ENCODE results near the gene RUNX2.

The RUNX2 gene

DNA sequence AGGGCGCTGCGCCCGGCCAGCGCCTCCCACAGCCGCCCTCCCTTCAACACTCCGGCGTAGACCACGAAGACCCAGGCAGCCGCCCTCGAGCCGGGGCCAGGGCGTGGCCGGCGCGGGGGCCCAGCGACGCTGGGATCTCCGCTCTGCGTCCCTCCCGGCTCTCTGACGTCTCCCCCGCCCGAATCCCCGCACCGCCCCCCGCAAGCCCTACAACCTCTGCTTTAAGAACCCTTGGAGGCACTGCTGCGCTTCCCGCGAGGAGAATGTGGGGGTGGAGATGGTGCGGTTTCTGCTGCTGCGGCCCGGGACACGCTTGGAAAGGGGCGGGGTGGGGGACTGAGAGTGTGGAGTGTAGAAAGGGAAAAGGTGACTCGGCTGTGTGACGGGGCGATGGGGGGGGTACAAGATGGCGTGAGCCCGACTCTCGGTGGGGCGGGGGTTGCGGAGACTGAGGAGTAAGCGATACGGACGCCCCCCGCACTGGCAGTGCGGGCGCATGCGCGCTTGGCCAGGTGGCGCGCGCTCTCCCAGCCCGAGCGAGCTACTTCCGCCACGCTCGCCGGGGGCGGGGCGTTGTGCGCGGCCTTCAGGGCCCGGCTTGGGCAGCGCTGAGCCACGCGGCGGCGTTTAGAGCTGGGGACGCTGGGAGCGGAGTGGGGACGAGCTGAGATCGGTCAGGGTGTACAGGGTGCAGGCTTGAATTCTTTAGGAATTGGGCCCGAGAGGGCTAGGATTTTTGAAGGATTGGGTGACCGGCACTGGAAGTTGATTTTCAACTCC lies 49.6 kb downstream of the RUNX2 start, which contains the start of gene SUPT3H (continued):
- TF ChIP-seq ZNF791 (tag by site-specific recombination; IDR thresholded peaks at IDR 0.05): no peak
- TF ChIP-seq ZNF623 (tag by site-specific recombination; IDR thresholded peaks at IDR 0.05): no peak
- TF ChIP-seq, protein P1, sequence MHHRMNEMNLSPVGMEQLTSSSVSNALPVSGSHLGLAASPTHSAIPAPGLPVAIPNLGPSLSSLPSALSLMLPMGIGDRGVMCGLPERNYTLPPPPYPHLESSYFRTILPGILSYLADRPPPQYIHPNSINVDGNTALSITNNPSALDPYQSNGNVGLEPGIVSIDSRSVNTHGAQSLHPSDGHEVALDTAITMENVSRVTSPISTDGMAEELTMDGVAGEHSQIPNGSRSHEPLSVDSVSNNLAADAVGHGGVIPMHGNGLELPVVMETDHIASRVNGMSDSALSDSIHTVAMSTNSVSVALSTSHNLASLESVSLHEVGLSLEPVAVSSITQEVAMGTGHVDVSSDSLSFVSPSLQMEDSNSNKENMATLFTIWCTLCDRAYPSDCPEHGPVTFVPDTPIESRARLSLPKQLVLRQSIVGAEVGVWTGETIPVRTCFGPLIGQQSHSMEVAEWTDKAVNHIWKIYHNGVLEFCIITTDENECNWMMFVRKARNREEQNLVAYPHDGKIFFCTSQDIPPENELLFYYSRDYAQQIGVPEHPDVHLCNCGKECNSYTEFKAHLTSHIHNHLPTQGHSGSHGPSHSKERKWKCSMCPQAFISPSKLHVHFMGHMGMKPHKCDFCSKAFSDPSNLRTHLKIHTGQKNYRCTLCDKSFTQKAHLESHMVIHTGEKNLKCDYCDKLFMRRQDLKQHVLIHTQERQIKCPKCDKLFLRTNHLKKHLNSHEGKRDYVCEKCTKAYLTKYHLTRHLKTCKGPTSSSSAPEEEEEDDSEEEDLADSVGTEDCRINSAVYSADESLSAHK (tag by site-specific recombination; IDR thresholded peaks at IDR 0.05): peak; percentile 52; the same call in 1 of the 2 replicates
- TF ChIP-seq ZNF701 (tag by site-specific recombination; IDR thresholded peaks at IDR 0.05): no peak
- peak; percentile 92 for TF ChIP-seq ZBTB17 (tag by site-specific recombination; IDR thresholded peaks at IDR 0.05)
- no peak for TF ChIP-seq ZNF311 (tag by site-specific recombination; IDR thresholded peaks at IDR 0.05; ENCODE audit: borderline replicate concordance)
- TF ChIP-seq ZFP37 (tag by site-specific recombination; IDR thresholded peaks at IDR 0.05): 0 out of 2 replicates have a peak, but pooled peaks have one; percentile 75
- TF ChIP-seq ZBTB8A (tag by site-specific recombination; IDR thresholded peaks at IDR 0.05): peak; percentile 99
- TF ChIP-seq, protein P2, sequence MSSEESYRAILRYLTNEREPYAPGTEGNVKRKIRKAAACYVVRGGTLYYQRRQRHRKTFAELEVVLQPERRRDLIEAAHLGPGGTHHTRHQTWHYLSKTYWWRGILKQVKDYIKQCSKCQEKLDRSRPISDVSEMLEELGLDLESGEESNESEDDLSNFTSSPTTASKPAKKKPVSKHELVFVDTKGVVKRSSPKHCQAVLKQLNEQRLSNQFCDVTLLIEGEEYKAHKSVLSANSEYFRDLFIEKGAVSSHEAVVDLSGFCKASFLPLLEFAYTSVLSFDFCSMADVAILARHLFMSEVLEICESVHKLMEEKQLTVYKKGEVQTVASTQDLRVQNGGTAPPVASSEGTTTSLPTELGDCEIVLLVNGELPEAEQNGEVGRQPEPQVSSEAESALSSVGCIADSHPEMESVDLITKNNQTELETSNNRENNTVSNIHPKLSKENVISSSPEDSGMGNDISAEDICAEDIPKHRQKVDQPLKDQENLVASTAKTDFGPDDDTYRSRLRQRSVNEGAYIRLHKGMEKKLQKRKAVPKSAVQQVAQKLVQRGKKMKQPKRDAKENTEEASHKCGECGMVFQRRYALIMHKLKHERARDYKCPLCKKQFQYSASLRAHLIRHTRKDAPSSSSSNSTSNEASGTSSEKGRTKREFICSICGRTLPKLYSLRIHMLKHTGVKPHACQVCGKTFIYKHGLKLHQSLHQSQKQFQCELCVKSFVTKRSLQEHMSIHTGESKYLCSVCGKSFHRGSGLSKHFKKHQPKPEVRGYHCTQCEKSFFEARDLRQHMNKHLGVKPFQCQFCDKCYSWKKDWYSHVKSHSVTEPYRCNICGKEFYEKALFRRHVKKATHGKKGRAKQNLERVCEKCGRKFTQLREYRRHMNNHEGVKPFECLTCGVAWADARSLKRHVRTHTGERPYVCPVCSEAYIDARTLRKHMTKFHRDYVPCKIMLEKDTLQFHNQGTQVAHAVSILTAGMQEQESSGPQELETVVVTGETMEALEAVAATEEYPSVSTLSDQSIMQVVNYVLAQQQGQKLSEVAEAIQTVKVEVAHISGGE (tag by site-specific recombination; conservative IDR thresholded peaks at IDR 0.05; ENCODE audit: low read depth): peak; percentile 93
- TF ChIP-seq ZNF133 (tag by site-specific recombination; IDR thresholded peaks at IDR 0.05): no peak
- TF ChIP-seq, protein P3, sequence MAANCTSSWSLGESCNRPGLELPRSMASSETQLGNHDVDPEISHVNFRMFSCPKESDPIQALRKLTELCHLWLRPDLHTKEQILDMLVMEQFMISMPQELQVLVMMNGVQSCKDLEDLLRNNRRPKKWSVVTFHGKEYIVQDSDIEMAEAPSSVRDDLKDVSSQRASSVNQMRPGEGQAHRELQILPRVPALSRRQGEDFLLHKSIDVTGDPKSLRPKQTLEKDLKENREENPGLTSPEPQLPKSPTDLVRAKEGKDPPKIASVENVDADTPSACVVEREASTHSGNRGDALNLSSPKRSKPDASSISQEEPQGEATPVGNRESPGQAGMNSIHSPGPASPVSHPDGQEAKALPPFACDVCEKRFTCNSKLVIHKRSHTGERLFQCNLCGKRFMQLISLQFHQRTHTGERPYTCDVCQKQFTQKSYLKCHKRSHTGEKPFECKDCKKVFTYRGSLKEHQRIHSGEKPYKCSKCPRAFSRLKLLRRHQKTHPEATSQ (tag by site-specific recombination; IDR thresholded peaks at IDR 0.05): no peak
- TF ChIP-seq ZNF768 (tag by site-specific recombination; IDR thresholded peaks at IDR 0.05): peak; percentile 47; the same call in 1 of the 2 replicates
- 0 out of 2 replicates have a peak, but pooled peaks have one; percentile 39 for TF ChIP-seq ZNF324 (tag by site-specific recombination; IDR thresholded peaks at IDR 0.05)
- TF ChIP-seq, protein P4, sequence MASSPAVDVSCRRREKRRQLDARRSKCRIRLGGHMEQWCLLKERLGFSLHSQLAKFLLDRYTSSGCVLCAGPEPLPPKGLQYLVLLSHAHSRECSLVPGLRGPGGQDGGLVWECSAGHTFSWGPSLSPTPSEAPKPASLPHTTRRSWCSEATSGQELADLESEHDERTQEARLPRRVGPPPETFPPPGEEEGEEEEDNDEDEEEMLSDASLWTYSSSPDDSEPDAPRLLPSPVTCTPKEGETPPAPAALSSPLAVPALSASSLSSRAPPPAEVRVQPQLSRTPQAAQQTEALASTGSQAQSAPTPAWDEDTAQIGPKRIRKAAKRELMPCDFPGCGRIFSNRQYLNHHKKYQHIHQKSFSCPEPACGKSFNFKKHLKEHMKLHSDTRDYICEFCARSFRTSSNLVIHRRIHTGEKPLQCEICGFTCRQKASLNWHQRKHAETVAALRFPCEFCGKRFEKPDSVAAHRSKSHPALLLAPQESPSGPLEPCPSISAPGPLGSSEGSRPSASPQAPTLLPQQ (tag by site-specific recombination; IDR thresholded peaks at IDR 0.05): peak; percentile 71
- no peak for TF ChIP-seq ZNF266 (tag by site-specific recombination; IDR thresholded peaks at IDR 0.05; ENCODE audit: low read depth)
- no peak for TF ChIP-seq ZNF510 (tag by site-specific recombination; IDR thresholded peaks at IDR 0.05; ENCODE audit: insufficient replicate concordance)
- TF ChIP-seq, protein P5, sequence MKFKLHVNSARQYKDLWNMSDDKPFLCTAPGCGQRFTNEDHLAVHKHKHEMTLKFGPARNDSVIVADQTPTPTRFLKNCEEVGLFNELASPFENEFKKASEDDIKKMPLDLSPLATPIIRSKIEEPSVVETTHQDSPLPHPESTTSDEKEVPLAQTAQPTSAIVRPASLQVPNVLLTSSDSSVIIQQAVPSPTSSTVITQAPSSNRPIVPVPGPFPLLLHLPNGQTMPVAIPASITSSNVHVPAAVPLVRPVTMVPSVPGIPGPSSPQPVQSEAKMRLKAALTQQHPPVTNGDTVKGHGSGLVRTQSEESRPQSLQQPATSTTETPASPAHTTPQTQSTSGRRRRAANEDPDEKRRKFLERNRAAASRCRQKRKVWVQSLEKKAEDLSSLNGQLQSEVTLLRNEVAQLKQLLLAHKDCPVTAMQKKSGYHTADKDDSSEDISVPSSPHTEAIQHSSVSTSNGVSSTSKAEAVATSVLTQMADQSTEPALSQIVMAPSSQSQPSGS (tag by site-specific recombination; IDR thresholded peaks at IDR 0.05; ENCODE audit: low read depth): no peak
- TF ChIP-seq REPIN1 (tag by site-specific recombination; IDR thresholded peaks at IDR 0.05; ENCODE audit: low read depth): no peak
- TF ChIP-seq, protein P6, sequence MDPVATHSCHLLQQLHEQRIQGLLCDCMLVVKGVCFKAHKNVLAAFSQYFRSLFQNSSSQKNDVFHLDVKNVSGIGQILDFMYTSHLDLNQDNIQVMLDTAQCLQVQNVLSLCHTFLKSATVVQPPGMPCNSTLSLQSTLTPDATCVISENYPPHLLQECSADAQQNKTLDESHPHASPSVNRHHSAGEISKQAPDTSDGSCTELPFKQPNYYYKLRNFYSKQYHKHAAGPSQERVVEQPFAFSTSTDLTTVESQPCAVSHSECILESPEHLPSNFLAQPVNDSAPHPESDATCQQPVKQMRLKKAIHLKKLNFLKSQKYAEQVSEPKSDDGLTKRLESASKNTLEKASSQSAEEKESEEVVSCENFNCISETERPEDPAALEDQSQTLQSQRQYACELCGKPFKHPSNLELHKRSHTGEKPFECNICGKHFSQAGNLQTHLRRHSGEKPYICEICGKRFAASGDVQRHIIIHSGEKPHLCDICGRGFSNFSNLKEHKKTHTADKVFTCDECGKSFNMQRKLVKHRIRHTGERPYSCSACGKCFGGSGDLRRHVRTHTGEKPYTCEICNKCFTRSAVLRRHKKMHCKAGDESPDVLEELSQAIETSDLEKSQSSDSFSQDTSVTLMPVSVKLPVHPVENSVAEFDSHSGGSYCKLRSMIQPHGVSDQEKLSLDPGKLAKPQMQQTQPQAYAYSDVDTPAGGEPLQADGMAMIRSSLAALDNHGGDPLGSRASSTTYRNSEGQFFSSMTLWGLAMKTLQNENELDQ (tag by site-specific recombination; IDR thresholded peaks at IDR 0.05; ENCODE audit: low read depth): no peak
- TF ChIP-seq, protein P7, sequence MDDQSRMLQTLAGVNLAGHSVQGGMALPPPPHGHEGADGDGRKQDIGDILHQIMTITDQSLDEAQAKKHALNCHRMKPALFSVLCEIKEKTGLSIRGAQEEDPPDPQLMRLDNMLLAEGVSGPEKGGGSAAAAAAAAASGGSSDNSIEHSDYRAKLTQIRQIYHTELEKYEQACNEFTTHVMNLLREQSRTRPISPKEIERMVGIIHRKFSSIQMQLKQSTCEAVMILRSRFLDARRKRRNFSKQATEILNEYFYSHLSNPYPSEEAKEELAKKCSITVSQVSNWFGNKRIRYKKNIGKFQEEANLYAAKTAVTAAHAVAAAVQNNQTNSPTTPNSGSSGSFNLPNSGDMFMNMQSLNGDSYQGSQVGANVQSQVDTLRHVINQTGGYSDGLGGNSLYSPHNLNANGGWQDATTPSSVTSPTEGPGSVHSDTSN (CRISPR knock-in tag; IDR thresholded peaks at IDR 0.05): 0 out of 2 replicates have a peak, but pooled peaks have one; percentile 16
- TF ChIP-seq, protein P8, sequence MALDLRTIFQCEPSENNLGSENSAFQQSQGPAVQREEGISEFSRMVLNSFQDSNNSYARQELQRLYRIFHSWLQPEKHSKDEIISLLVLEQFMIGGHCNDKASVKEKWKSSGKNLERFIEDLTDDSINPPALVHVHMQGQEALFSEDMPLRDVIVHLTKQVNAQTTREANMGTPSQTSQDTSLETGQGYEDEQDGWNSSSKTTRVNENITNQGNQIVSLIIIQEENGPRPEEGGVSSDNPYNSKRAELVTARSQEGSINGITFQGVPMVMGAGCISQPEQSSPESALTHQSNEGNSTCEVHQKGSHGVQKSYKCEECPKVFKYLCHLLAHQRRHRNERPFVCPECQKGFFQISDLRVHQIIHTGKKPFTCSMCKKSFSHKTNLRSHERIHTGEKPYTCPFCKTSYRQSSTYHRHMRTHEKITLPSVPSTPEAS (tag by site-specific recombination; IDR thresholded peaks at IDR 0.05): no peak
- TF ChIP-seq SP7 (tag by site-specific recombination; IDR thresholded peaks at IDR 0.05): peak; percentile 69
- no peak for TF ChIP-seq ZNF214 (tag by site-specific recombination; IDR thresholded peaks at IDR 0.05; ENCODE audit: borderline replicate concordance)
